GM19468 (cell line): Measurements from ENCODE around the gene SLC36A2.
"Not testable (repeated sequence)": the region's sequence is repeated elsewhere in the genome, so short reads cannot be mapped to it uniquely, and the experiment has no call there.

Experiments used
- ATAC-seq: cut with Tn5 transposase; IDR thresholded peaks from one replicate; pipeline ENCODE4 v1.9.1; 2021; ENCODE audit warnings: mild to moderate bottlenecking, moderate library complexity, moderate number of reproducible peaks; ENCODE audit not compliant: unreplicated experiment; ENCODE audit errors: extremely low read depth

The SLC36A2 gene

GRCh38 chr5:151347369-151347768 is at the start of gene SLC36A2:
SLC36A2 (minus strand) TSS chr5:151347559; CDS start chr5:151347460, 99 bp downstream.
- no peak for ATAC-seq

DNA sequence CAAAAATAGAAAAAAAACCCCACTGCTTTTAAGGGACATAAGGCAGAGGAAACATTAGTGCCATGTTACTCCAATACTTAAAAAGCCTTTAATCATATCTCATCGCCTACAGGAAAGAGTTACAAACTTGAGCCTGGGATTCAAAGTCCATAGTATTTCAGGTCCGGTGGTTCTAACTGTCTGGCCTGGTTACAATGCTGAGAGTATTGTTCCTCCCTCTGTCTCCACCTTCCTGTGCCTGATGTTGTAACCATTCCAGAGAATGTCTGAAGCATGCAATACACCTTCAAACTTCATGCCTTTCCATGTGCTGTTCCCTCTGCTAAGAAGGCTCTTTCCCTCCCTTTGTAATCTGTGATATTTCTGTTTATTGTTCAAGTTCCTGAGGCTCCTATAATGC is 41.6 kb upstream of the SLC36A2 start:
- ATAC-seq = no peak

DNA sequence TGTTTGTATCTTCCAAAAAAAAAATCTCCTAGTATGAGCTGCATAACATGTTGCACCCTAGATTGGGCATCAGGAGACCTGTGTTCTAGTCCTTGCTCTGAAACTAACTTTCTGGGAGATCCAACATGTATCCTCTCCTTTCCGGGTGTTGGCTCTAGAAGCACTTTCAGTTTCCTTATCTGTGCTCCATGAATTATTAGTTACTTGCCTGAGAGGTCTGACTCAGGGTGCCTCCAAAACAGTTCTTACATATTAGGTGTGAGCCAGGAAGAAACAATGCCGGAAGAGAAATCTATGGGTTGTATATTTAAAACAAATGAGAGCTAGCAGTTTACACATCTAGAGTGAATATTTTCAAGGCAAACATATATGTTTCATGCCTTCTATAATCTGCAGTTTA is 36.7 kb upstream of the SLC36A2 start:
- no peak for ATAC-seq

DNA sequence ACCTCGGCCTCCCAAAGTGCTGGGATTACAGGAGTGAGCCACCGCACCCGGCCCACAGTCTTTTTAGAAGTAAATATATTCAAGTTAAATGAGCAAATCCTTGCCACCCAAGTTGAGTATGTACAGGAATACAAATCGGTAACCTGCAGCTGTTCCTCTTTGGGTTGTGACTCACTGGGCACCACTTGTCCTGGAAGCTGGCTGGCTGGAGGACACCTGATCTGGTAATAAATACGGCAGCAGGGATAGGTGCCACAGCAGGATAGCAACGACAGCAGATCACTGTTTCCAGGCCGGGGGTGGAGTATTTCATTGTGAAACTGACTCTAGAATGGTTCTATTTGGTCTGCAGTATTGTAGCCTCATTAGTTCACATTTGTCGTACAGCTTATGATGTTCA is 35.7 kb upstream of the SLC36A2 start:
- no peak for ATAC-seq

DNA sequence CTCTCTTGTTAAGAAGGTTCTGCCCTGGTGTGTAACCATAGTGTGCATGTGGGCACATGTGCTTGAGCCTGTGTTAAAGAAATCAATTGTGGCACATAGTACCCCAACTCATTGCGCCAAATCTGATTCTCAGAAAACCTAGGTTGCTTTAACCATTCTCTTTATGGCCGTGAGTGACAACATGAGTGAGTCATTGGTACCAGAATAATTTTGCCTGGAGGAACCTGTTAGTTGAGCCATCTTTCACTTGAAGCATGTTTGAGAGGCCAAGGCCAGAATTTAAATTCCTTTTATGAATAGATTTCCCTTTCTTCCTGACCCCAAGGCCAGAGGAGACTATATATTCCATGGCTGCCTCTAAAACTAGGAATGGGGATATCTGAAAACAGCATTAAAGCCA is 35.2 kb upstream of the SLC36A2 start:
- no peak for ATAC-seq

DNA sequence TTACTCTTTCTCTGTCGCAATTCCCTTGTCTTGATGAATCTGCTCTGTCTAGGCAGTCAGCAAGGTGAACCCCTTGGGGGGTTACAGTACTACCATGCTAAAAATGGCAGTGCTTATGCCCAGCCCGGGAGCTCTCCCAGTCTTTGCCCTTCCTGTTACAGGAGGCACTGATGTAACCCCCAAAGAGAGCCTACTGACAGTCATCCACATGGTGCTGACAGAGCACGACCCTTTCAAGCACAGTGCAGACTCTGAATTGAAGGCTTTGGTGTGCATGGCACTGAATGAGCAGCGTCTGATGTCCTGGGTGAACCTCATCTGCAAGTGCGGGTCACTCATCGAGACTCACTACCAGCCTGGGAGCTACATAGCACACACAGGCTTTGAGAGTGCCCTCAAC is 34.5 kb upstream of the SLC36A2 start:
- ATAC-seq = no peak

GRCh38 chr5:151378616-151379015 is 31.3 kb upstream of the SLC36A2 start:
- ATAC-seq = no peak

DNA sequence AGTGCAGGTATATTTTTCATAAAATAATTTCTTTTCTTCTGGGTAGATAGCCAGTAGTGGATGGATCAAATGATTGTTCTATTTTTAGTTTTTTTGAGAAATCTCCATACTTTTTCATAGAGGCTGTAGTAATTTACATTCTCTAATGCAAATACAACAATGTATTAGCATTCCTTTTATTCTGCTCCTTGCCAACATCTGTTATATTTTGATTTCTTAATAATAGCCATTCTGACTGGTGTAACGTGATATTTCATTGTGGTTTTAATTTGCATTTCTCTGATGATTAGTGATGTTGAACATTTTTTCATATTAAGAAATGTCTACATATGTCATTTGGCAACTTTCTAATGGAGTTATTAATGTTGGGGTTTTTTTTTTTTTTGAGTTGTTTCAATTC is 27.2 kb upstream of the SLC36A2 start:
- ATAC-seq = no peak

DNA sequence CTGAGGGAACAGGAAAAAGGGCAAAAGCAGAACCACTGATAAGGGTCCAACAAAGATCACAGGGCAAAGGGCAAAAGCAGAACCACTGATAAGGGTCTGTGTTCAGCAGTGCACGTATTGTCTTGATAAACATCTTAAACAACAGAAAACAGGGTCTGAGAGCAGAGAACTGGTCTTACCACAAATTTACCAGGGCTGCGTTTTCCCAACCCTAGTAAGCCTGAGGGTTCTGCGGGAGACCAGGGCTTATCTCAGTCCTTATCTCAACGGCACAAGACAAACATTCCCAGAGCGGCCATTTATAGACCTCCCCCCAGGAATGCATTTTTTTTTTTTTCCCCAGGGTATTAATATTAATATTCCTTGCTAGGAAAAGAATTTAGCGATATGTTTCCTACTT is 19.7 kb upstream of the SLC36A2 start:
- not testable (repeated sequence) for ATAC-seq

DNA sequence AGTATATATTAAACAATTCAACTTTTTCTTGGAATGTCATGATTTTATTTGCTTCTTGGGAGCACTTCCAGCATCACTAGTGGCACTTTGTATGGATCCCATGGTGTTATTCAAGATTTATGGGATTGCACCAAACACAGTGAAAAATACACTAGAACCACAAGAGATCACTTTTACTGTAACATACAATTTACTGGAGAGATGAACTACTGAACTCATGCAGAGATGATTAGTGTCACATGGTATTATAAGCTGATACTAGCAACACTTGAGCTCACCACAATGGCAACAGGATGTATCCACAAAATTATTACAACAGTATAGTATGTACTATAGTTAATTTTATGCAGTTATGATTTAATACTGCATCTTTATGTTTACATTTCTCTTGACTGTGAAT is 16.3 kb upstream of the SLC36A2 start:
- no peak for ATAC-seq

- ATAC-seq = no peak
These were observed 15.6 kb upstream of the SLC36A2 start for GRCh38 chr5:151362970-151363369.

DNA sequence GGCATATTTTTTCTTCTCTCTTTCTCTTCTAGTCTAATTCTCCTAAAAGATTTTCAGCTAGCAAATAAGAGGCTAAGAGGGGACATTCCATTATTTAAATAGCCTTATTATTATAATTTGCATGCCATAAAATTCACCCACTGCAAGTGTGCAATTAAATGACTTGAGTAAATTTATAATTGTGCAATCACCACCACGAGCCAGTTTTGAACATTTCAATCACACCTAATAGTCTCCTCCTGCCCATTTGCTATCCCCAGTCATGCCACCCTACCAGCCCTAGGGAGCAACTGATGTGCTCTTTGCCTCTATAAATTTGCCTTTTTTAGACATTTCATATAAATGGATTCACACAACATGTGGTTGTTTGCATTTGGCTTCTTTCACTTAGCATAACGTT is 12.0 kb upstream of the SLC36A2 start:
- no peak for ATAC-seq

- no peak for ATAC-seq
These were observed 10.4 kb upstream of the SLC36A2 start for GRCh38 chr5:151357792-151358191.

- no peak for ATAC-seq
These were observed 9.7 kb upstream of the SLC36A2 start for GRCh38 chr5:151357097-151357496.

GRCh38 chr5:151351671-151352070 is 4.3 kb upstream of the SLC36A2 start:
- no peak for ATAC-seq

DNA sequence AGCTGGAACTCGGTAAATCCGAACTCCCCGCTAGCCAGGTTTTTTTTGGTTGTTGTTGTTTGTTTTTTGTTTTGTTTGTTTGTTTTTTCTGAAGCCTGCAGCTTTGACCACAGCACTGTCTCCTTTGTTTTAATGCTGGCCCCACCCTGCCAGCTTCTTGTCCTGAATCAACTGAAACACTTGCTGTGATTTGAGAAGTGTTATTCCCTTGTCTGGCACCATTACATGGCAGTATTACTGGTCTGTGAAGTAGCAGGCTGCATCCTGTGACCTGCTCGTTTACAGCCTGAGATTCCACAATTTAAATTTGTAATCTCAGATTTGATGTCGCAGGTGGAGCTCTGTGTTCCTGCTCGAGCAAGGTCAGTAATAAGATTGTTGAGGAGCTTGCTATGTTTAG is 1.4 kb upstream of the SLC36A2 start:
- ATAC-seq = no peak

- ATAC-seq = no peak
These were observed 1.4 kb downstream of the SLC36A2 start for GRCh38 chr5:151345808-151346478.

GRCh38 chr5:151345187-151345807 is 2.1 kb downstream of the SLC36A2 start:
- no peak for ATAC-seq

GRCh38 chr5:151344088-151344487 is 3.3 kb downstream of the SLC36A2 start:
- no peak for ATAC-seq

- ATAC-seq = no peak
These were observed 7.4 kb downstream of the SLC36A2 start for GRCh38 chr5:151340004-151340403.

- ATAC-seq = no peak
These were observed 8.6 kb downstream of the SLC36A2 start for GRCh38 chr5:151338734-151339133.

DNA sequence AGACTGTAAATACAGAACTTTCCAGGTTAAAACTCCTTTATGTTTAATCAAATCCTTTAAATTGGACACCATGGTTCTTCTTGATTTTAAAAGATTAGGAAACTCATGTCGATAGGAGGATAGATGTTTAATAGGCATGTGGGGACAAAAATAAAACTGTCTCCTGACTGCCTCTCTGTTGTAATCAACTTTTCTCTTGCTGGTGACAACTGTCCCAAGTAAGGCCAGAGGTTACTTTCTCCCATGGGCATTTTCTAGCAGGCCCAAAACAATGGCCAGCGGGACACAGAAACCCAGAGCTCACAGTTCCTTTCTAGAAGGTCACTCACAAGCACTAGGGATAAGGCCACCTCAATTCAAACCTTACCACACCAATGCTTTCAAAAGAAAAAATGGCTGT is 14.5 kb downstream of the SLC36A2 start:
- no peak for ATAC-seq
